NB4 (cell line): ENCODE data around the gene CIB2.

Experiments used
- MYC ChIP-seq: IDR thresholded peaks from 2 replicates; pipeline ENCODE4 v1.6.1; 2011; ENCODE audit warnings: low read depth, low read length
- POLR2A ChIP-seq: IDR thresholded peaks from 2 replicates; pipeline ENCODE4 v1.6.1; 2011; ENCODE audit warnings: mild to moderate bottlenecking; ENCODE audit not compliant: insufficient read length; ENCODE audit errors: extremely low read depth
- TF ChIP-seq, protein P1 (sequence below): IDR thresholded peaks from one replicate; pipeline ENCODE4 v1.5.1; 2012; ENCODE audit warnings: low read depth, low read length

DNA sequence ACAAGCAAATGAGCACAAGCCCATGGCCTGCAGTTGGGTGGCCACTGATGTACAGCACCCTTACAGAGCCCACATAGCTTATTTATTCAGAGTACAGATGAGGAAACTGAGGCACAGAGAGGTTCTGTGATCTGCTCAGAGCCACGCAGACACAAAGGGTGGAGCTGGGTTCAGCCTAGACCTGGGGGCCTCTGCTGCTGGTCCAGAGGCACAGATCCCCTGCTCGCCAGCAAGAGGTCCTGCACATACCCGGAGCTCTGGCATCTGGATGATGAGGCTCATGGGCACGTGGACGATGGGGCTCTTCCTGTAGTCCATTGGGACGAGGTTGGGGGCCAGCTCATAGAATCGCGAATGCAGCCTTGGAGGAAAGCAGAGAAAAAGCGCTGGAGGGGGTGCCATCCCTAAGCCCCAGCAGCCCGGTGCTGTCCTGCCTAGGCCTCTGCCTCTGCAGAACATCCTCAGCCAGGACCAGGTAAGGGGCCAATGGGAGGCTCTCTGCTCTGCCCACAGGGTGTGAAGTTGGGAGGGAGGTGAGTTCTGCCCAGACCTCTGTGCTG lies 20.2 kb downstream of the CIB2 start:
- TF ChIP-seq, protein P1, sequence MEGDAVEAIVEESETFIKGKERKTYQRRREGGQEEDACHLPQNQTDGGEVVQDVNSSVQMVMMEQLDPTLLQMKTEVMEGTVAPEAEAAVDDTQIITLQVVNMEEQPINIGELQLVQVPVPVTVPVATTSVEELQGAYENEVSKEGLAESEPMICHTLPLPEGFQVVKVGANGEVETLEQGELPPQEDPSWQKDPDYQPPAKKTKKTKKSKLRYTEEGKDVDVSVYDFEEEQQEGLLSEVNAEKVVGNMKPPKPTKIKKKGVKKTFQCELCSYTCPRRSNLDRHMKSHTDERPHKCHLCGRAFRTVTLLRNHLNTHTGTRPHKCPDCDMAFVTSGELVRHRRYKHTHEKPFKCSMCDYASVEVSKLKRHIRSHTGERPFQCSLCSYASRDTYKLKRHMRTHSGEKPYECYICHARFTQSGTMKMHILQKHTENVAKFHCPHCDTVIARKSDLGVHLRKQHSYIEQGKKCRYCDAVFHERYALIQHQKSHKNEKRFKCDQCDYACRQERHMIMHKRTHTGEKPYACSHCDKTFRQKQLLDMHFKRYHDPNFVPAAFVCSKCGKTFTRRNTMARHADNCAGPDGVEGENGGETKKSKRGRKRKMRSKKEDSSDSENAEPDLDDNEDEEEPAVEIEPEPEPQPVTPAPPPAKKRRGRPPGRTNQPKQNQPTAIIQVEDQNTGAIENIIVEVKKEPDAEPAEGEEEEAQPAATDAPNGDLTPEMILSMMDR: no peak
- TF ChIP-seq POLR2A: no peak
- no peak for TF ChIP-seq MYC
